ENCODE measurements around the gene LDLRAD3. TPM values are rescaled to one million over a fixed set of nuclear protein-coding genes. Genes with fewer than 3 reads are reported as not detected.

LDLRAD3 gene
- total and polyA plus RNA-seq, 8 donors, result 2.5 to 6.8 (median 5.6) TPM

DNA sequence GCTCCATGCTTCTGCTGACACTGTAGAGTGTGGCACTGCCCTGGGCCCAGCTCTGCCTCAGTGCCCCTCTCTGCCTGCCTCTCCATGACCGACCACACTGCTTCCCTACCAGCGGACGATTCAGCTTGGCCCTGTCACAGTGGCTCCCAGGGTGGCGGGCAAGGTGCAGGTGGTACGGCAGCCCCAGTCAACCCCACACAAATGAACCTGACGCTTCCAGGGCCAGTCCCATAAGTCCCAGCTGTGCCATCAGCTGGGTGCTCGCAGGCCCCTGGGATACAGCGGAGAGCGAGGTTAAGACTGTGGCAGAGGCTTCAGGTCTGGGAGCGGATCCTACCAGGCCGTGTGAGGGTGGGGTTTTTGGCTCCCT, 134.8 kb downstream of the LDLRAD3 start:
- TF ChIP-seq, protein P1, sequence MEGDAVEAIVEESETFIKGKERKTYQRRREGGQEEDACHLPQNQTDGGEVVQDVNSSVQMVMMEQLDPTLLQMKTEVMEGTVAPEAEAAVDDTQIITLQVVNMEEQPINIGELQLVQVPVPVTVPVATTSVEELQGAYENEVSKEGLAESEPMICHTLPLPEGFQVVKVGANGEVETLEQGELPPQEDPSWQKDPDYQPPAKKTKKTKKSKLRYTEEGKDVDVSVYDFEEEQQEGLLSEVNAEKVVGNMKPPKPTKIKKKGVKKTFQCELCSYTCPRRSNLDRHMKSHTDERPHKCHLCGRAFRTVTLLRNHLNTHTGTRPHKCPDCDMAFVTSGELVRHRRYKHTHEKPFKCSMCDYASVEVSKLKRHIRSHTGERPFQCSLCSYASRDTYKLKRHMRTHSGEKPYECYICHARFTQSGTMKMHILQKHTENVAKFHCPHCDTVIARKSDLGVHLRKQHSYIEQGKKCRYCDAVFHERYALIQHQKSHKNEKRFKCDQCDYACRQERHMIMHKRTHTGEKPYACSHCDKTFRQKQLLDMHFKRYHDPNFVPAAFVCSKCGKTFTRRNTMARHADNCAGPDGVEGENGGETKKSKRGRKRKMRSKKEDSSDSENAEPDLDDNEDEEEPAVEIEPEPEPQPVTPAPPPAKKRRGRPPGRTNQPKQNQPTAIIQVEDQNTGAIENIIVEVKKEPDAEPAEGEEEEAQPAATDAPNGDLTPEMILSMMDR (IDR thresholded peaks at IDR 0.05), result no peak
- intact Hi-C loops (cut with DNase I), result no loop called here
- no peak for DNase-seq

DNA sequence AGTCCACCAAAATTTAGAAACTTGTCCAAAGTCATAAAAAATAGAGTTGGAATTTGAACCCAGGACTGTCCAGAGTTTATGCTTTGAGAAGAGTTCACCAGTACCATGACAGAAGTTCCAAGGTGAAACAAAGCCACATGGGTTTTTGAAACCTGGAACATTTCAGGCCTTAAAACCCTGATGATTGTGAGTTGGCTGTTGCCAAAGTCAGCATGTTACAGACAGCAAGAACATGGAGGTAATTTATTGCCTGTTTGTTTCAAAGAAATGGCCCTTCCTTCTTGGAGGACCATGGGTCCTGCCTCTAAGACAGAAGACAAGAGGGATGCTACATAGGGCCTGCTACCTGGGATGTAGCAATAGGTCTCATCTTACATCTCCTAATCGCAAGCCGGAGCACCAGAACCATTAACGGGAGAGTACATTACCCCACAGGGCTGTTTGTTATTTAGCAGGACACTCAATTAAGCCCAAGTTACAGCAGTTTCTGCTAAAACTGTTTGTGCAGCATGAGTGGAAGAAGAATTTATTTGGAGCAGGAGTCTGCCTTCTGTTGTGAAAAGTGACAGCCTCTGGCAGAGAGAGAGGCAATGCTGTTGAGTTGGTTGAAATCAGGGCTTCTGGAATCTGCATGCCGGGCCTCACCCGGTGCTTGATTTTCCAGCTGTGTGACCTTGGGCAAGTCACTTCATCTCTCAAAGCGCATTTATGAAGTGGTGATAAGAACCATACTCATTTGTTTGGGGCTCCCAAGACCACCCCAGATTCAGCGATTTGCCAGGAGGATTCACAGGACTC, 136.2 kb downstream of the LDLRAD3 start:
- DNase-seq (no peak), ATAC-seq (peak in 2 of 4 donors; percentile 22 to 40), FAIRE-seq (no peak)
- WGBS, 2 donors, result 79 to 80% methylated on average over 7 of the region's 7 CpGs
- Histone ChIP-seq H3K27me3 (no peaks in the 10 kb centered on the region), H3K4me3 (no peak overlapping the region), H3K27ac (no peak overlapping the region), H3K36me3 (no peaks in the 10 kb centered on the region), H3K9me3 (no peaks in the 10 kb centered on the region), H3K4me1 (no peaks in the 10 kb centered on the region)
- TF ChIP-seq, protein P1 (IDR thresholded peaks at IDR 0.05), result no peak
- intact Hi-C loops (cut with DNase I), result no loop called here

More for the DNA sequence above, 134.8 kb downstream of the LDLRAD3 start:
- Histone ChIP-seq H3K27ac (no peak overlapping the region), H3K36me3 (no peaks in the 10 kb centered on the region), H3K4me3 (no peak overlapping the region), H3K9me3 (no peaks in the 10 kb centered on the region), H3K4me1 (peaks cover 0 to 3% (median 0%) of the 10 kb centered on the region in 3 donors), H3K27me3 (no peaks in the 10 kb centered on the region)
- ATAC-seq (no peak), FAIRE-seq (no peak)
- 93 to 97% methylated on average over 11 of the region's 11 CpGs for WGBS, 2 donors

DNA sequence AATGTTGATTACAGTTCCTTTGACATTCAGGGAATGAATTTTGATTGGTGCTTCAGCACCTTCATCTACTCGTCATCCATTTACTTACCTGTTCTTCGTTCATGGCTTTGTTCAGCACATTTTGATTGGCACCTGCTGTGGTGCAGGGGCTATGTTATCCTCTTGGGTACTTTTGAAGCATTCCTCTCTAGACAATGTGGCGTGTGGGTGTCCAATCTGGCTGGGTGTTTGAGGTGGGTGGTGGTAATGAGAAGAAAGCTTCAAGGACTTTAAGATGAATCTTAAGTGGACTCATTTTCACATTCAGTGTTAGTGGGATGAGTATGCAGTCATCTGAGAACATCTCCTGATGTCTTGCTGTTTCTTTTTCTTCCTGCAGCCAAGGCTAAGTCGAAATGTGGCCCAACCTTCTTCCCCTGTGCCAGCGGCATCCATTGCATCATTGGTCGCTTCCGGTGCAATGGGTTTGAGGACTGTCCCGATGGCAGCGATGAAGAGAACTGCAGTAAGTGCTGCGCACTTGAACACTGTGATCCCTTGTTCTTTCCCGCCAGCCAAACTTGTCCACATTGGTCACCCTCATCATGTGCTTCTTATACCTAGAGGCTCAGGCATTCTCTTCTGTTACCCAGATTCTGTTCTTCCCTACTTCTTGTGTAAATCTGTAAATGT, 137.5 kb downstream of the LDLRAD3 start:
- Histone ChIP-seq H3K4me1 (no peaks in the 10 kb centered on the region), H3K27me3 (no peaks in the 10 kb centered on the region), H3K9me3 (no peaks in the 10 kb centered on the region), H3K27ac (no peak overlapping the region), H3K4me3 (no peak overlapping the region), H3K36me3 (no peaks in the 10 kb centered on the region)
- DNase-seq, result no peak
- no peak for FAIRE-seq
- TF ChIP-seq, protein P1 (IDR thresholded peaks at IDR 0.05), result no peak
- intact Hi-C loops (cut with DNase I), result no loop called here
- 87 to 95% methylated on average over 11 of the region's 11 CpGs for WGBS, 2 donors
- no peak for ATAC-seq

DNA sequence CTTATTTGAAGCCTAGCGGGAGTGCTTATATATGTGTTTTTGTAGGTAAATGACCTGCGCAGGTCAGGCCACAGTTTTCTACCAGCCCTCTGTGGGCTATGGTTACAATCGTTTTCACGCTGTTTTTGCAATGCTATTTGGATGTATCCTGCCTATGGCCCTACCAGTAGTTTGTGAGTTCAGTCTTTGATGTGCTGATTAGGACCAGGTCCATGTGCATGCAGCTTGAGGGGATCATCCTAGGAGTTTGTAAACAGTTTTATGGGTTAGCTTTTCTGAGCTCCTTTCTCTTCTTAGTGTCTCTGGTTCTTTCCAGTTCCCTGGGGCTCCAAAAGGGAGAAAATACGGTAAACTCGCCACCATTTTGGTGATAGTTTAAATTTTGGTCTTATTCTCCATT, 142.5 kb downstream of the LDLRAD3 start:
- FAIRE-seq, result no peak
- H3K9me3 ChIP-seq, result no peaks in the 10 kb centered on the region
- no peaks in the 10 kb centered on the region for H3K4me1 ChIP-seq
- H3K4me3 ChIP-seq, result no peak overlapping the region
- no peak for ATAC-seq
- no peaks in the 10 kb centered on the region for H3K27me3 ChIP-seq
- no peaks in the 10 kb centered on the region for H3K36me3 ChIP-seq
- TF ChIP-seq, protein P1 (IDR thresholded peaks at IDR 0.05), result no peak
- 87 to 88% methylated on average over 6 of the region's 6 CpGs for WGBS, 2 donors
- DNase-seq, result no peak
- intact Hi-C loops (cut with DNase I), result no loop called here
- no peak overlapping the region for H3K27ac ChIP-seq

All from pancreas (tissue), 10 donors.